Lung (tissue), 12 donors: ENCODE measurements around the gene GCNA. TPM values are rescaled to one million over a fixed set of nuclear protein-coding genes. Genes with fewer than 3 reads are reported as not detected.

Experiments used
- ATAC-seq: fragments of 200-7000 bp; cut with Tn5 transposase; one replicate; pipeline ENCODE4 v1.9.1; 2020; ENCODE audit warnings: moderate number of reproducible peaks; ENCODE audit not compliant: insufficient read depth, low FRiP score
- DNase-seq, 3 donors: peaks; one replicate each; pipeline ENCODE4 v3.0.0-alpha.2; 2013 to 2017
- H3K27ac ChIP-seq, 2 donors: one replicate each; pipeline ENCODE4 v1.5.1; 2013; ENCODE audit warnings: mild to moderate bottlenecking in 2 of 2, moderate library complexity in 2 of 2, control low read depth in 1 of 2, inconsistent platforms in 1 of 2, low read depth in 1 of 2, low read length in 1 of 2
- H3K27me3 ChIP-seq, 3 donors: one replicate each; pipeline ENCODE4 v1.5.1; 2013; ENCODE audit warnings: low read length in 2 of 3; ENCODE audit not compliant: control insufficient read depth in 3 of 3, insufficient read depth in 3 of 3
- H3K36me3 ChIP-seq, 4 donors: one replicate each; pipeline ENCODE4 v1.5.1; 2013; ENCODE audit warnings: low read length in 4 of 4, mild to moderate bottlenecking in 1 of 4, moderate library complexity in 1 of 4; ENCODE audit not compliant: control insufficient read depth in 4 of 4, insufficient read depth in 4 of 4
- H3K4me1 ChIP-seq, 5 donors: one replicate each; pipeline ENCODE4 v1.5.1; 2013; ENCODE audit warnings: low read length in 5 of 5, mild to moderate bottlenecking in 2 of 5, moderate library complexity in 1 of 5; ENCODE audit not compliant: control insufficient read depth in 5 of 5, insufficient read depth in 5 of 5
- H3K4me3 ChIP-seq: one replicate; pipeline ENCODE4 v1.5.1; 2013; ENCODE audit warnings: mild to moderate bottlenecking, control low read depth, moderate library complexity
- H3K9ac ChIP-seq, 2 donors: one replicate each; pipeline ENCODE4 v1.5.1; 2013; ENCODE audit warnings: low read length in 2 of 2, control low read depth in 1 of 2; ENCODE audit not compliant: insufficient read depth in 1 of 2
- H3K9me3 ChIP-seq, 4 donors: one replicate each; pipeline ENCODE4 v1.5.1; 2013; ENCODE audit warnings: low read length in 3 of 4, mild to moderate bottlenecking in 1 of 4, moderate library complexity in 1 of 4; ENCODE audit not compliant: control insufficient read depth in 4 of 4, insufficient read depth in 3 of 4
- CTCF ChIP-seq: IDR thresholded peaks from 2 replicates; pipeline ENCODE4 v1.5.1; 2012; ENCODE audit warnings: mild to moderate bottlenecking; ENCODE audit errors: control extremely low read depth, extremely low read depth
- WGBS, 2 donors: extraction: QIAGEN DNeasy Blood & Tissue Kit; methylation state at CpG; one replicate each; pipeline ENCODE4 v1.1.7; 2013; 5-methylcytosine and 5-hydroxymethylcytosine counted together
- polyA plus RNA-seq, 2 donors: library from polyadenylated mRNA; stranded (reverse); fragments of 200-250 nt; gene quantifications; one replicate each; pipeline ENCODE4 v1.2.1, GENCODE V29; 2013
- total RNA-seq, 2 donors: library from RNA; depleted of rRNA in 1 of 2; stranded (reverse); fragments of >200 nt in 1 of 2; gene quantifications; one replicate each; pipeline ENCODE4 v1.2.1, GENCODE V29; 2014 to 2021
- donor health status: control.
- donor health status: control.
- donor health status: Bipolar disorder and iron deficiency.
- donor health status: healthy.
- donor health status: DM: yes; HTN: yes; CAD: no.

GCNA gene
- total and polyA plus RNA-seq, 4 donors, result 0.92 to 3.7 (median 1.8) TPM

- TF ChIP-seq CTCF, result no peak
- 17 to 43% methylated on average over 4 of the region's 4 CpGs for WGBS, 2 donors
- H3K9me3 ChIP-seq, result peaks cover 0 to 2% (median 0%) of the 10 kb centered on the region in 4 donors
- no peak for ATAC-seq
- H3K27me3 ChIP-seq, result no peaks in the 10 kb centered on the region
- no peak for DNase-seq
- H3K27ac ChIP-seq, result peak within 1 kb of the TSS in 1 of 2 donors; percentile 9
- H3K4me3 ChIP-seq, result no peak within 1 kb of the TSS
- H3K9ac ChIP-seq, result no peak within 1 kb of the TSS
- H3K4me1 ChIP-seq, result peaks cover 0 to 7% (median 4%) of the 10 kb centered on the region in 5 donors
- peaks cover 0 to 3% (median under 1%) of the 10 kb centered on the region in 4 donors for H3K36me3 ChIP-seq
These were observed 40.1 kb downstream of the GCNA start, which contains the start of gene CXCR3 for GRCh38 chrX:71618303-71618721. Gene CXCR3 (minus strand): TSS chrX:71618511. CDS start chrX:71618449, 62 bp downstream.

GRCh38 chrX:71618787-71619186 is 40.5 kb downstream of the GCNA start:
- Histone ChIP-seq H3K4me1 (peaks cover 0 to 9% (median 6%) of the 10 kb centered on the region in 5 donors), H3K27me3 (no peaks in the 10 kb centered on the region), H3K27ac (no peak overlapping the region), H3K36me3 (peaks cover 0 to 2% (median 0%) of the 10 kb centered on the region in 4 donors), H3K9me3 (peaks cover 0 to 2% (median 0%) of the 10 kb centered on the region in 4 donors), H3K9ac (no peak overlapping the region), H3K4me3 (no peak overlapping the region)
- WGBS, 2 donors, result 87 to 97% methylated on average over 3 of the region's 3 CpGs
- ATAC-seq (no peak), DNase-seq (no peak)
- no peak for TF ChIP-seq CTCF

- H3K9ac ChIP-seq, result no peak overlapping the region
- TF ChIP-seq CTCF, result no peak
- peaks cover 0 to 2% (median 0%) of the 10 kb centered on the region in 4 donors for H3K9me3 ChIP-seq
- H3K27ac ChIP-seq, result no peak overlapping the region
- ATAC-seq, result no peak
- DNase-seq, result no peak
- H3K4me1 ChIP-seq, result peaks cover 0 to 9% (median 6%) of the 10 kb centered on the region in 5 donors
- H3K4me3 ChIP-seq, result no peak overlapping the region
- WGBS, 2 donors, result 75 to 84% methylated on average over 8 of the region's 8 CpGs
- peaks cover 0 to 2% (median 0%) of the 10 kb centered on the region in 4 donors for H3K36me3 ChIP-seq
- H3K27me3 ChIP-seq, result no peaks in the 10 kb centered on the region
These were observed 41.0 kb downstream of the GCNA start for GRCh38 chrX:71619193-71619592.

DNA sequence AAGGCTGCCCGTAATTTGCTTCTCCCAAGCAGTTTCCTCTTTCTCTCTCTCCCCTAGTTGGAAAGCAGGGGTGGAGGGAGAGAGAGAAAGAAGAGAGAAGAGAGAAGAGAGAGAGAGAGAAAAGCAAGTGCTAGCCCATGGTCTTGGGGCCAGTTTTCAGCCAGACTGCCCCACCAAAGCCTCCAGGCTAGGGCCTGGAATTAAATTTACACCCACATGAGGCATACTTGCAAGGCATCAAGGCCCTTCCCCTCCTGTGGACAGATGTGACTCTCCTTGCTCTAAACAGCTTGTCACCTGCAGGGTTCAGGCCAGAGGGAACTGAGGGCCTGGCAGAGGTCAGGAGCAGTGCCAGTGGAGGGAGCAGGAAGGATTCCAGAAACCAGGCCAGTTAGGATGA is 41.7 kb downstream of the GCNA start:
- no peak for DNase-seq
- Histone ChIP-seq H3K27ac (no peak overlapping the region), H3K9me3 (peaks cover 0 to 2% (median 0%) of the 10 kb centered on the region in 4 donors), H3K4me3 (no peak overlapping the region), H3K36me3 (no peaks in the 10 kb centered on the region), H3K4me1 (peaks cover 0 to 9% (median 6%) of the 10 kb centered on the region in 5 donors), H3K27me3 (no peaks in the 10 kb centered on the region), H3K9ac (no peak overlapping the region)
- no peak for TF ChIP-seq CTCF
- 40 to 73% methylated on average over 1 of the region's 1 CpG for WGBS, 2 donors
- no peak for ATAC-seq
